HG03469 (cell line): ENCODE measurements around the gene SLC22A23.
A peak's percentile ranks its signal among the peaks of the same experiment; 100 is the strongest.

Source experiments
- ATAC-seq: cut with Tn5 transposase; IDR thresholded peaks from one replicate; pipeline ENCODE4 v1.9.1; 2021; ENCODE audit warnings: mild to moderate bottlenecking, moderate library complexity, moderate number of reproducible peaks; ENCODE audit not compliant: unreplicated experiment

The SLC22A23 gene

DNA sequence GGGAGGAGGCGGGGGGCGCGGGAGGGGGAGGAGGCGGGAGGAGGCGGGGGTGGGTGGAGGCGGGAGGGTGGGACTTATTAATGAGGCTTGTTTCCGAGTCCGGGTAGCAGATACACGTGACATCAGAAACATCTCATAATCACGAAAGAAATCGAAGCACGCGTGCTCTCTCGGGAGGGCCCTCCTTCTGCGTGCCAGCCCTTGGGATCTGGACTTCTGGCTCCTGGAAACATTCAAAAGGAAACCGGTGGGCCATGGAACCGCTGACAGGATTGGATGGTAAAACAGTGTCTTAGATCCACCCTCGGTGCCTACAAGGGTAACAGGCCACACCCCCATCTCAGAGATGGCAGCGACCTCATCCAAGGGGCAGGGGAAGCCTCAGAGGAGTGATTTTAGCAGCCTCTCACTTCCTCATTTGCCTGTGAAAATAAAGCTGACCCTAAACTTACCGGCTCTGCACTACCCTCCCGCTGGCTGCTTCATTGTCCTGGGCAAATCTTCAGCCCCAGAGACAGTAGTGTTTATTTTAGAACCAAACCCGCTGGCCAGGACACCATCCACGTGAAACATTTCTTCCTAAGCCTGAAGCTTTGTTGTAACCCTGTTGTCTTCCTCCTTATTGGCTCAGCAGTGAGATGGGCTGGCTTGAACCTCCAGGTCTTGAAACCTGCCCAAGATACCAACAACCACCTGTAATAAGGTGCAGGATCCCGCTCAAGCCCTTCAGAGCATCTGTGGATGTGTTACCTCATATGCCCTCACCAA is 100.6 kb downstream of the SLC22A23 start:
- peak; percentile 87 for ATAC-seq

DNA sequence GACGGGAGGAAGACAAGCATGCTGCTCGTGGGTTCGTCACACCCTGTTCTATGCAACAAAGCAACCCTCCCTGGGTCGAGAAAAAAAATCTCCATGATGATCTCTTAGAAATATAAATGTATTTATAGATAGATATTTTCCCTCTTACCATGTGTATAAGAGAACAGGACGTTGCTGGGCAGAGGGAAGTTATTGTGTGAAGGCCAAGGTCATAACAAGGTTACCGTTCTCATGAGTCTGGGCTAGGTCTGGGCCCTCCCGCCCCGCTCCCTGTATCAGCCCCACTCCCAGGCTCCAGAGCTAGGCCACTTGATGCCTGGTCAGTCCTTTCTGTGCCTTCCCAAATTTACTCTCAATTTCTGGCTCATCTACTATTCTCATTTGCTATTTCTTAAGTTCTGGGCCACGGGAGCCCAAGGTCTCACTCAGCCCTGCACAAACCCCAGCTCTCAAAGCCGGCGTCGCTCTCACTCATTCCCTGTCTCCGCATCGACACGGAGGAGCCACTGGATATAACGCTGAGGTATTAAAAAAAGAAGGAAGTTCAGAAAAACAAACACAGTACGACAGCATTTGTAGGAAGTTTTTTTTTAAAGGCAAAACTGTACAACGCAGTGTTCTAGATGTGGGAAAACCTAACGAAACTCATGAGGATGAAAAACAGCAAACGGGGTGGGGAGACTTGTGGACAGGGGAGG is 101.3 kb downstream of the SLC22A23 start:
- no peak for ATAC-seq

DNA sequence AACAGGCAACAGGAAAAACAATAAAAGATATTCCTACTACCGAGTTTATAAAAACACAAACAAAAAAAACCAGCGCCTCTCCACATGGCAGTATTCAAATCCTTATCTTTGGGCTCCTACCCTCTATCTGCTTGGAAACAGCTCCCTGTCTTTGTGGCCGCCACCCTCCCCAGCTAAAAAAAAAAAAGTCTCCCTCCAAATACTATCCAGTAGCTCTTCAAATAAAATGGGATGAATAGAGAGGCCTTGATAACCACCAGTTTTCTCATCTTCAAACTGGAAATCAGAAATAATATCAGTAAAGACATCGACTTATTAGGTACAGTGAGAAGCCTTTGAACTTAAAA is 101.9 kb downstream of the SLC22A23 start:
- no peak for ATAC-seq

DNA sequence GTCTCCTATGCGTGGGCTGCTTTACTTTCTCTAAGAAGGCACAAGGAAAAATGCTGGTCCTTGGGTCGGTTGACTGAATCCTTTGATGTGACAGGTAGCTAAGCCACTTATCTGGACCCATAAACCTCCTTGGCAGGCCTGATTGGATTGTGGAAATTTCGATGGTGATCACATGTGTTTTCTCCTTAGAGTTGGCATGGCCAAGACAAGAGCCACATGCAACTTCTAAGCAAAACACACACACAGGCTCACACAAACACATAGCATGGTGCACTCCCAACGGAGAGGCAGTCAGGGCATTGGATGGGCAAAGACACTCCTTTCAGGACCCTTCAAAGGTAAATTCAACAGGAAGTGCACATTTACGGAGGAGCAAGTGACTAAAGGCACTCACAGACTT is 102.9 kb downstream of the SLC22A23 start:
- no peak for ATAC-seq

DNA sequence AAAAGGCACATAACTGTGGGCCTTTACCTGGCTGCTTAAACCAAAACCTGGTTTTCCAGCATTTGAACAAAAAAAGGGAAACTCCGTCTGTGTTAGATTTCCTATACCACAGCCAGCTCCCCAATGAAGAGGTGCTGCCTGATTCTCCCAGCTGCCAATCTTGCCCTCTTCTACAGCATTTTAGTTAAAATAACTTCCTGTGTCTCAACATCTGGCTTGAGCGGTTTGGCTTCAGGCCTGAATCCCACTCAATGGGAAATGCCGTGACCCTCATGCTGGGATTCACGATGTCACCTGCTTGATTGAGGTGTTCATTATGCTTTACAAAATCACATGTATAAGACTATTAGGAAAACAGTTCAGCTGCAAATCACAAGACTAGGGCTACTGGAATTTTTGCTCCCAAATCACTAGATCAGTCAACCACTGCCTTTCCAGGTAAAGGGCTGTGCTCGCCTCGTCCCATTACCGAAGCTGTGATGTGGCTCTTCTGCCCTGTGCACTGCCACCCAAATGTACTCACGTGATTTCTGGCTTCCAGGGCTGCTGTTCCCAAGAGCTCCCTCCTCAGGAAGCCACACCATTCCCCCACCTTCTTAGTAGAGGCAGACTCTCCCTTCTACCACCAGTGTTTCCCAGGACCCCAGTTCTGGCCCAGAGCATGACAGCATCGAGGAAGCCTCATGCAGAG is 103.5 kb downstream of the SLC22A23 start:
- ATAC-seq: no peak

DNA sequence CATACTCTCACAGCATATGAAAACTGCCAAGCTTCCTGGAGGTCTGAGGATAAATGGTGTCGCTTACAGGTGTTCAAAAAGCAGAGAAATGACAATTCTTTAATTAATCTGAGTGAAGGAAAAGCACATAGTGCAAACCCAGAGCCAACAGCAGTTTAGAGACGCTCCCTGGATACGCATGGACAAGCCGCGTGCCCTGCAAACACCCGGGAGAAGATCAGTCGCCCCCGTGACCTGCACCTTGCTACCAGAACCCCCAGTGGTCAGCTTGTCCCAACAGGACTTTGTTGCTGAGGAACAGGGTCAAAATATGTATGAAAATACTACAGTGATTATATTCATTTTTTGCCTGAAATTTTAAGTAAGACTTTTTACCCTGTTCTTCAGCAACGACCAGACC is 104.2 kb downstream of the SLC22A23 start:
- no peak for ATAC-seq

DNA sequence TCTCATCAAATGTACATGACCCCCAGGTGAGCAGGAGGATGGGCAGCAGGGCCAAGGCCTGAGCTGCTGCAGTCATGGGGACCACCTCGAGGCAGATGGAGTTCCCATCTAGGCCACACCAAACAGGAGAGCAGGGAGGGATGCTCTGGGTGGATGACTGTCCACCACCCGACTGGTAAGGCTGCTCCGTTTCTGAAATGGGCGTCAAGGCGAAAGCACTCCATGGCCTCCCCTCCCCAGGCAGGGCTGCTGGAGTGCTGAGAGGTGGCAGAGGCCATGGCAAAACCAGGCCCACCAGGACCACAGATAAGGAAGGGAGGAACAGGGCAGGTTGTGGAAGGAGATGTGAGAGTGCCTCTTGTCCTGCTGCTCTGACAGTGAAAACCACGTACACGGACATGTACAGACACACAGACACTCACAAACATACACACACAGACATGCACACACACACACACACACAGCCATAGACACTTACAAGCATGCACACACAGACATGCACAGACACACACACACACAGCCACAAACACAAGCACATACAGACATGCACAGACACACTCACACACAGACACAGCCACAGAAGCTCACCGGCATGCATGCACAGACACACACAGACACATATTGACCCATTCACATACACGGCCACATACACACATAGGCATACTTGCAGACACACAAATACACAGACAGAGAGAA is 104.9 kb downstream of the SLC22A23 start:
- ATAC-seq: no peak

DNA sequence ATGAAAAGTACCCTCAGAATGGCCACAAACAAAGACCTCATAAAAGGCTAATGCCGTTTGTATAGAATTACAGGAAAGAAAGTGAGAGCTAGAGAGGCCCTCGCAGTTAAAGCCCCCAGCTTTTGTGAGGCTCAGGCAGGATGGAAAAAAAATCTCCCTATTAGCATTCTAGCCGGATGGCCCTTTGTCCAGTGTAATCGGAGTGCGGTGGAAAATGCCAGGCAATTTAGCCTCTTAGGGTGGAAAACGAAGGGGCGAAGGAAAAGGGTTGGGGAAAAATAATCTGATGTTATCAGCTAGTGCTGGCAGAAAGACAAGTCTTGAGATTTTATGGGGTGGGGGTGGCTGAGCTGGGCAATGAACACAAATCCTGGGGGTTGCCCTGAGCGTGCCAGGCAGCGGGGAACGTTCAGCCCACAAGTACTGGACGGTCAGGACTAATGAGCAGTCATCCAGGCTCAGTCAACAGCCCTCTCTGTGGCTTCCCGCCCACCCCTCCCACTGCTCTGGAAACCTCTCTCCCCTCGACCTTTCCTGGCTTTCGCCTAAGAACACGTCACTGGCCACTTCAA is 105.7 kb downstream of the SLC22A23 start:
- no peak for ATAC-seq

DNA sequence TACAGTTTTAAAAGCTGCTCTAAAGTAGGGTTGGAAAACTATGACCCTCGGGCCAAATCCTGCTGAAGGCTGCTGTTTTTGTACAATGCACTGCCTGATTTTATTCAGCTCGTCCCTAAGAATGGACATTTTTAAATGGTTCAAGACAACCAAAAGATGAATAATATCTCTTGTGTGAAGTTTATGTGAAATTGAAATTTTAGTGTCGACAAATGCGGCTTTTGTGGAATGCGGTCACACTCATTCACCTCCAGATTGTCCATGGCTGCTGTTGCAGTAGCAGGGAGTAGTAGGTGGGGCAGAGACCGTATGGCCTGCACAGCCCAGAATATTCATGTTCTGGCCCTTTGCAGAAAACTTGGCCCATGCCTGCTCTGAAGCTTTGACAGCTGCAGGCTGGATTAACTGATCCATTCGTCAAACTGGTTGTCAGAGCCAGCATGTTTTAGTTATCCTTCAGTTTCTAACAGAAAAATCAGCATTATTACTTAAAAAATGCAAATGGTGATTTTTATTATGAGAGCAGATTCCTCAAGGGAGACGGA is 106.5 kb downstream of the SLC22A23 start:
- ATAC-seq: no peak

DNA sequence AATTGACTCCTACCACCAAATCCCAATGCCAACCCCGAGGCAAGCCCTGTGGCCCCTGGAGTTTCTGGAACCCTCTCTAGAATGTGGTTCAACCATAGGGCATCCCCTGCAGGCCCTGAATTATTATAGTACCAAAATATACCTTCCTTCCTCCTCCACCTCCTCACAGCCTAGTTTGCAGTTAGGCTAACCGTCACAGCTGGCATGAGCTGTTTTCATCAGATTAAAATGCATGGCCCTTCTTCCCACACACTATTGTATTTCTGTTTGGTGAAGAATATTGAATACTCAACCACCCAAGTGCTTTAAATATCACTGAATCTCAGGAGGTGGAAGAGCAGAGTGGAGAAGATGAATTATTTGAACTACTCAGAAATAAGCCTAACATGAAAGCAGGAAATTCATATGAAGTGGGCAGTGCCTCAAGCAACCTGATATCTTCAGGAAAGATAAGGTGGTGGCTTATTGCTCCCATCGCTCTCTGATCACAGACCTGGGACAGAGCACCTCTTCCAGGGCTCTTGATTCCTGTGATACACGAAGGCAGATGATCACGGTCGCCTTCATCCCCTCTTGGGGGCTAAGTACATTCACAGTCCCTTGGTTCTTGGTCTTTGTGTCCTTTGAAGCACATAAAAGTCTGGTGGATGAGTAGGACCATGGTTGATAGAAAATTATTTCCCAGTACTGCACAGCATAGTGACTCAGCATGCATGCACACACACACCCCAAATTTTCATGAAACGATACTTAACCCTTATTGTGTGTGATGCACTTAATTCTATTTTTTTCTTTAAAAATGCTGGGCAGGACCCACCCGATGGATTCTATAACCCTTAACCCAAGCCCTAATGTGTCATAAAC is 107.2 kb downstream of the SLC22A23 start:
- no peak for ATAC-seq

DNA sequence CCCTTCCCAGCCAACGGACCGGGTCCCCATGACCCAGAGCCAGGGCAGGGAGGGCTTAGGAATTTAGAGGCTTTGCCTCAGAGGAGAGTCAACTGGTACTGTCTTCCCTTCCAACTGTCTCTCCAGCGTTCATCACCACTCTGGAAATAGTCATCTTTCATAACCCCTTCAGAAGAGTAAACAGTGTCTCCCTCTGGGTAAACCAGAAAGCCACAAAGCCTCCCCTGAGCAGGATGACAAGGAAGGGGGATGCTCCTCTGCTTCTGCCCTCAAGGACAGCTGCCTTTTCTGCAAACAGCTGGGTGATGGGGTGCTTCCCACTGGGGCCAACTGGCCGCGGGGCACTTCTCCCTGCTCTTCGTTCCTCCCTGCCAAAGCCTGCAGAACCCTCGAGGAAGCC is 108.0 kb downstream of the SLC22A23 start:
- ATAC-seq: no peak

DNA sequence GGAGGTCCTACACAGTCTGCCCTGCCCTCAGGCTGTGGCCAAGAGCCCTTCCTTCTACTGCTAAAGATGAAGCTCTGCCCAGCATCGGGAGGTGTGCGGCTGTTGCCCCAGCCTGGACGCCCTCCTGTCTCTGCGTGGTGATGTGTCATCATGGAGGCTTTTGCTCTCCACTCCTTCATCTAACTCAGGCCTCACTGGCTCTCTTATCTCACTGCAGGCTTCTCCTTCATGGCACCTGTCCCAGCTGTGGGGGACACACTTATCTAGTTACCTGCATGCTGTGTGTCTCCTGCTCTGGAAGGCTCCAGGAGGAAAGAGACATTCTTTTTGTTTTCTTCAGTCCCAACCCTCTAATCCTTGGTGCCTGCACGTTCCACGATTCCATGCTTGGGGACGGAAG is 109.0 kb downstream of the SLC22A23 start:
- no peak for ATAC-seq

DNA sequence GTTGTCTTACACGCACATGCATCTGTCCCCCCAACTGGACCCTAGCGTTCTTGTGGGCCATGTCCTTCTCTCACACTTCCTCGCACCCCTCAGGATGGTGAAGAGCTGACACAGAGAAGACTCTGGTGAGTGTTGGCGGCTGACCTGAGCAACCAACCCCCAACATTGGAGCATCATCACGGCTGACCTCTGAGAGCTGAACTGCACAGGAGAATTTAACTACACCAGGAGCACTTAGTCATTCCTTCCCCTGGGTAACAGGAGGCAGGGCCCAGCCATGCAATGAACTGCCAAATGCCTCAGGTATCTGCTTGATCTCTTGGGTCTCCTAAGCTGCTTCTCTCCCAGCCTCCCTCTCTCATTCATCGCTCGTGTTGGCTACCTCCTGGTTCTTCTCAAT is 109.6 kb downstream of the SLC22A23 start:
- ATAC-seq: no peak

DNA sequence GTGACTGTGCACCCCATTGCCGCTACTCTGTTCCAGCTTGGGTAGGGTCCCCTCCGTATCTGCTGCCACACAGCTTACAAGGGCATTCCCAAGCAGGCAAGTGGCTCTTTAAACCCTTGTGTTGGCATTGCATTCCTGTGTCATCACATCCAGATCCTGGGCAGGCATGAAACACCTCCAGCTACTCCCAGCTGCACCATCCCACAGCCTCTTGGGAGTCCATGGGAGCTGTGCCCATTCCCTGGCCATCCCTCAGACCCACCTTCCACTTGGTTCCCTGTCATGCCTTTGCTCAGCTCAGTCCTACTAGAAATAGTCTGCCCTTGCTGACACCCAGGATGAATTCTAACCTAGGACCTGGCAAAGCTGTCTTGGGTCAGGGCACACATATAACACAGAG is 110.4 kb downstream of the SLC22A23 start:
- no peak for ATAC-seq

DNA sequence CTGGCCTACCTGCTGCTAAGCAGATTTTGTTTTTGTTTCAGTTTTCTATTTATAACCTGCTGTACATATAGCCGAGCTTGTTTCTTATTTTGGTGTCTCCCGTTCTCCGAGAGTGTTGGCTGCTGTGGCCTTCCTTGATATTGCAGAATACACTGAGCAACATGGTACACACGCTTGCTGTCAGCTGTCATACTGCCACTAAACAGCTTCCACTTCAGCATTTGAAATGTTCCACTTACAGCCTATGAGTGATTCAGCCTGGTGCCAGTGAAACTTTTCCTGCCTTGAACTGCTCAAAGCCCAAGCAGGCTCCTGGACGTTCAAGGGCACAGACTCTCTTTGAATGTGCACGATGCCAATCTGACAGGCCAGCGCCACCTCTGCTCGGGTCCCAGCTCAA is 111.0 kb downstream of the SLC22A23 start:
- ATAC-seq: no peak

DNA sequence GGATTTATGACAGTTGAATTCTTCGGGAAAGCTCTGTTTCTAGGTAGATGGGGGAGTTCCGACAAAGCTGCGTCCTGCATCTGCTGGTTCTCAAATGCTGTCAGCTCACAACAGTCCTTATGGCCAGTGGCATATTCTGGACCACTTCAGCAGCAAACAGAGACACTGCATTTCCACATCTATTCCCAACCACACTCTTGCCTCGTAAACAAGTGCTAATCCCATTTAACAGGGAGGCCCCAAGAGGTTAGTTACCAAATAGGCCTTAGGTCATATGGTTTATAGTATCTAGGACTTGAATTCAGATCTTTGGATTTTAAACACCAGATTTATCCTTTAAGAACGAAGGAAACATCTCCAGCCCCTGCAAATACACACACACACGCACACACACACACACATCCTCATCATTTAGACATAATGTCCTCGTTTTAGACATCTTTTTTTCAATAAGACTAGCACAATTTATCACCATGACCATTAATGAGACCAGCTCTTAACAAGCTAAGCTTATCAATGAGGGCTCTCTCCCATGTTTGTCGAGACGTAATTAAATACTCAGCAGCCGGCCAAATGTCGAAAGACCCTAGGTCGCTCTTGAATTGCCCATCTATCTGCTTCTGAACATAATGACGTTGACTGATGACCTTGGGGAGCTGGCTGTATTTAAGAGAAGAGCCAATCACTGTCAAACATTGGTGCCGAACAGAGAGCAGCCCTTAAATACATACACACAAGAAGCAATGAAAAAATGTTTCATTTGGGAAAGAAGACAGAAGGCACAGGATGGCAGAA is 113.6 kb downstream of the SLC22A23 start:
- ATAC-seq: no peak

DNA sequence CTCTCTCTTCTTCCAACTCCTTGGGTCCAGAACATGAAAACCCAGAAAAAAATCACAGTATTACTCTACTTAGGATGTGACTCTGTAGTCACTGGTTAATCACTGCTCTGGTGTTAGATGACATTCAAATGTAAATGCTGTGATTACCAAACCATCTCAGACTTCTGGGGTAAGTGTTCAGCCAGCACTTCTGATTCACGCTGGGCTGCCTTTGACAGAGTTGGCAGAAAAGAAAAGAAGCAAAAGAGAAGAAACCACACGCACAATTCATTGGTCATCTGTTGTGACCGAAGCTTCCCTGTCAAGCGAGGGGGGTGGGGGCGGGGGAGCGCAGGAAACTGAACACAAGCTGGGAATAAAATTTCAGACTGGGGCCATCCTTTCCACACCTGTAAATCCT is 115.4 kb downstream of the SLC22A23 start:
- no peak for ATAC-seq

DNA sequence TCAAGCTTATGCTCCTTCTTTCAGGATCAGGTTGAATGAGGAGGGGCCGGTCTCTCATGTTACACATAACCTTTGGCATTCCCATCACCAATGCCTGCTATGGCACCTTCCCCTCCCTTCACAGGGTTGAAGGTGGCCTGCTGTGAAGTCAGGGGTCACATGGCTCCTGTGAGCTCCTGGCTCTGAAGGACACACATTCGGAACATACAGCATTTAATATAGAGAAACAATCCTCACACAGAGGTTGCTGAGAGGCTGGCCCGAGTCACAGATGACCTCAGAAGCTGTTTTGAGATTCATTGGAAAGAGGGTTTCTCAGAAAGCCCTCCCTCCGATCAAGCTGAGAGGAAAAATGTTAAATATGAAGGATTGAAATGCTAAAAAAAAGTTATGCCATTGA is 116.0 kb downstream of the SLC22A23 start:
- ATAC-seq: no peak

DNA sequence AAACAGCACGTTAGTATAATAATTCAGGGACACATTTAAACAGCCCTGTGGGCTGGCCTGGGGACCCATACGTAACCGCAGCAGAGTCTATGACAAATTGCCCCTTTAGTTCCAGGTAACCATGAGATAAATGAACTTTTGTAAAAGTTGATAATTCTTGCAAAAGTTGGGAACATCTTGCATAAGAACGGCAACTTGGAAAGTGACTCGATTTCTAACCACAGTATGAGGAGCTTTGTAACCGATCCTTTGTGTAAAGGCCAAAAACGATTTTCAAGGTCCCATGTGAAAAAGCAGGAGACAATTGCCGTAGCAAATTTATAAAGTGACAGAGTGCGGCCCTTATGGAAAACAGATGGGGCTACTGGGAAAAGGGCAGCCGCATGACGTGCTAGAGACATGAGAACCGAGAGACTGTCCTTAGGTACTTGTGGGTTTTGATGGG is 116.5 kb downstream of the SLC22A23 start:
- ATAC-seq: no peak
